ENCODE measurements around the gene RNF183.

- TF ChIP-seq CTCF (IDR thresholded peaks at IDR 0.05; ENCODE audit: low read depth, low read length, poor library complexity, severe bottlenecking): no peak
- no peak for TF ChIP-seq EZH2phosphoT487 (IDR thresholded peaks at IDR 0.05; ENCODE audit: borderline replicate concordance, low read length)
Measured at GRCh38 chr9:113322671-113323070, 19.5 kb upstream of the RNF183 start.

All from DOHH2 (cell line).